ENCODE results near the gene ANKRD34A.

The ANKRD34A gene

DNA sequence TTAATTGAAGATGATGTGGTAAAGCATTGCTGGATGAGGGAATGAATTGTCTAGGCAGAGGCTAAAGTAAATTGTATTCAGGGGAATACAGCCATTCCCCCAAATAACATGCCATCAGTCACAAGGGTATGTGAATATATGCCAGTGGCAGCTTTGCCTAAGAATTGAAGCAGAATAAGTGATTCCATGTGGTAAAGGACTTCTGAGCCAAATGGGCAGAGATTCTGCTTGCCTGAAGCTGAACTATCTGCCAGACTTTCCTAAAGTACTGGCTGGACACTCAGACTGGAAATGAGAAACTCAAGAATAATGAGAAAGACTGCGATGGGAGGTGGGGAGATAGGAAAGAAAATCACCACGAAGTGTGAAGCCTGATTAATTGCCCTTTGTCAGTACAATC is 8.9 kb downstream of the ANKRD34A start:
- TF ChIP-seq CTCF (IDR thresholded peaks at IDR 0.05; ENCODE audit: insufficient read depth, missing control alignments), result no peak
- FAIRE-seq (no peak), DNase-seq (ENCODE audit: insufficient read length, low spot score) (no peak)

DNA sequence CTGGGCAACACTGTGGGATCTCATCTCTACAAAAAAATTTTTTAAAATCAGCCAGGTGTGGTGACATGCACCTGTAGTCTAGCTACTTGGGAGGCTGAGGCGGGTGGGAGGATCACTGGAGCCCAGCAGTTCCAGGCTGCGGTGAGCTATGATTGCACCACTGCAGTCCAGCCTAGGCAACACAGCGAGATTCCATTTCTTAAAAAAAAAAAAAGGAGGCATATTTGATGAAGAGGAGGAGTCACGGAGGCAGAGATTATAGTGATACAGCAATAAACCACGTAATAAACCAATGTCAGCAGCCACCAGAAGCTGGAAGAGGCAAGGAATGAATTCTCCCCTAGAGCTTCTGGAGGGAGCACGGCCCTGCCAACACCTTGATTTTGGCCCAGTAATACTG is 10.5 kb downstream of the ANKRD34A start:
- DNase-seq (ENCODE audit: insufficient read length, low spot score) (no peak), FAIRE-seq (no peak)
- TF ChIP-seq CTCF (IDR thresholded peaks at IDR 0.05; ENCODE audit: insufficient read depth, missing control alignments), result no peak

DNA sequence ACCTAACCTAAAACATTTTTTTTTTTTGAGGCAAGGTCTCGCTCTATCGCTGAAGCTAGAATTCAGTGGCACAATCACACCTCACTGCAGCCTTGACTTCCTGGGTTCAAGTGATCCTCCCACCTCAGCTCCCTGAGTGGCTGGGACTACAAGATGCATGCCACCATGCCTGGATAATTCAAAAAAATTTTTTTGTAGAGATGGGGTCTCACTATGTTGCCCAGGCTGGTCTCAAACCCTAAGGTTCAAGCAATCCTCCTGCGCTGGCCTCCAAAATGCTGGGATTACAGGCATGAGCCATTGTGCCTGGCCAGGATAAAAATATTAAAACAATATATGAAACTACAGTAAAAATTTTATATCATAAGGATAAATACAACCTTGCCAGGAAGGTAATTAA is 11.5 kb downstream of the ANKRD34A start:
- FAIRE-seq (no peak), DNase-seq (ENCODE audit: insufficient read length, low spot score) (no peak)
- no peak for TF ChIP-seq CTCF (IDR thresholded peaks at IDR 0.05; ENCODE audit: insufficient read depth, missing control alignments)

DNA sequence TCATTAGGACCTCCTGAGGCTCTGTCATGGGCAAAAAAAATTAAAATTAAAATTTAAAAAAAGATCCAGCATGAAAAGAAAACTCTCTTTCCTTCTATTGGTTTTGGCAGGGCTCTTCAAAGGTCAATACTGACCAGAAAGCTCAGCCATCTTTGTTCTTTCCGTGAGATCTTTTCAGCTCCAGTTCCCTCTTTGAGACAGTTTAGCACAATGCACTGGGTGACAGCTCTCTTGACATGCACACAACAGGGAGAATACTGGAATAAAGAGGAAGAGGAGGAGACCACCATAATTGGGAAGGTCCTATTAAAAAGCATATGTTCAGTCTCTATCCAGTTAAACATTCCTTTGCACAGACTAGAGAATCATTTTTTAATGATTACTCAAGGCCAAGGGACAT is 12.8 kb downstream of the ANKRD34A start:
- FAIRE-seq, result no peak
- DNase-seq (ENCODE audit: insufficient read length, low spot score), result no peak
- no peak for TF ChIP-seq CTCF (IDR thresholded peaks at IDR 0.05; ENCODE audit: insufficient read depth, missing control alignments)

DNA sequence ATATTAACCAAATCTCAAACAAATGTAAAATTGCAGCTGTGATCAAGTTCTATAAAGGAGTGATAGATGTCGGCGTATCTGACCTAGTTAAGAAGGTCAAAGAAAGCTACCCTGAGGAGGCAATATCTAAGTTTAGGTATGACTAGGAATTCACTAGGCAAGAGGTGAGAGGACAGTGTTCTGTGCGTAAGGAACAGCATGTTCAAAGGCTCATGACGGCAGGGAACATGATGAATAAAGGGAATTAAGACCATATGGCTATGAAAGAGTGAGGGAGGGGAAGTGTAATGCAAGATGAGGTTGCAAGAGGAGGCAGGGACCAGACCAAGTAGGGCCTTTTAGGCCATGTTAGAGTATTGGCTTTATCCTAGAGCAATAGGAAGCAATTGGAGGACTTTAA is 15.2 kb downstream of the ANKRD34A start:
- TF ChIP-seq CTCF (IDR thresholded peaks at IDR 0.05; ENCODE audit: insufficient read depth, missing control alignments), result no peak
- no peak for DNase-seq (ENCODE audit: insufficient read length, low spot score)
- no peak for FAIRE-seq

DNA sequence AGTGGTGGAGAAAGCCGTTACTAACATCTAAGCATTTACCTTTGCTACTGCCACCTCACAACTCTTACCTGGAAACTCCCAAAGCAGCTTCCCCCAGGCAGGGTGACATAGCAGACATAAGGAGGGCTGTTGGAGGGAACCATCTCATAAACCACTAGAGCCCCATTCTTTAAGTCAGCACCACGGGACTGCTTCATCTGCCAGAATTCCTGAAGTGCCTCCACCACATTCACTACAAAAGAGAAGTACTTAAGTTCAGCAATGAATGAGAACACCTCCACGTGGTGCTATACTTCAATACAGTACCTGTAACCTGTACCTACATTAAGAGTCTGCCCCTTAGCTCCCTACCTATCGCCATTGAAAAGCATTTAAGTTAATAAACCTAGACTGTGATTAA is 16.8 kb downstream of the ANKRD34A start:
- FAIRE-seq (no peak), DNase-seq (ENCODE audit: insufficient read length, low spot score) (no peak)
- TF ChIP-seq CTCF (IDR thresholded peaks at IDR 0.05; ENCODE audit: insufficient read depth, missing control alignments), result no peak

DNA sequence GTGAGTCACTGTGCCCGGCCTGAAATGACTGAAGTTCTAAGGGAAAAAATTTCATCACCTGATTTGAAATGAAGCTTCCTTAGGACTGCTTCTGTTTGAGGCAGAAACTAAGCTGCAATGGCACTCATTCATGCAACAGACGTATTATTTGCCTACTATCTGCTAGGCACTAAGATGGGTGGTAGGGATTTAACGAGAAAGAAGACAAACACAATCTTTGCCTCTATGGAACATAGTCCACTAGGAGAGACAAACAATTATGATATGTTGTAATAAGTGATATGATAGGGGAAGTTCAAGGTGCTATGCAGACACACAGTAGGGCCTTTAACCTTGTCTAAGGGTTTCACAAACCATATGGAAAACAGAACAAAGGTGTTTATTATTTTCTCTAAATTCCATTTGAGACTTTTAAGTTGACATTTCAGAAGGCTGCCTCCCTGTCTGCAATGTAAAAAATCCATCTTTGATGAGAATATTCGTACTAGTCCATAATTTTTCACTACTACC is 17.8 kb downstream of the ANKRD34A start:
- DNase-seq (ENCODE audit: insufficient read length, low spot score) (no peak), FAIRE-seq (no peak)
- no peak for TF ChIP-seq CTCF (IDR thresholded peaks at IDR 0.05; ENCODE audit: insufficient read depth, missing control alignments)
